GM18499 (cell line): ENCODE measurements around the gene TTC7B.

Experiments used
- ATAC-seq: cut with Tn5 transposase; IDR thresholded peaks from one replicate; pipeline ENCODE4 v1.9.1; 2021; ENCODE audit warnings: moderate number of reproducible peaks; ENCODE audit not compliant: insufficient read depth, unreplicated experiment

Gene TTC7B

DNA sequence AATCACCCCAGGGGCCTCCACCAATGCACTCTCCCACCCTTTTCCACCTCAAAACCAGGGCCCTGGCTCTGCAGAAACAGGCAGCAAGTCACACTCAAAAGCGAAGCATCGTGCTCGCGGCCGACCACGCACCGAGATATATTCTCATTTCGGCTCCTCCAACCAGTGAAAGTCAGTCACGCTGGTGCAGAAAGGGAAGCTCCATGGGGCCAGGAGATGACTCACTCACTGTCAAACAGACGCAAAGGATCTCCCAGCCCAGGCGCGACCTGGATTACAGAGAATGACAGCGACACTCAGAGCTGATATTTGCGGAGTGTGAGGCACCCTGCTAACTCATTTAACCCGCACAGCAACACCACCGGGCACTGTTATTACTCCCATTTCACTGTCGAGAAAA, 245.8 kb downstream of the TTC7B start:
- ATAC-seq = no peak

DNA sequence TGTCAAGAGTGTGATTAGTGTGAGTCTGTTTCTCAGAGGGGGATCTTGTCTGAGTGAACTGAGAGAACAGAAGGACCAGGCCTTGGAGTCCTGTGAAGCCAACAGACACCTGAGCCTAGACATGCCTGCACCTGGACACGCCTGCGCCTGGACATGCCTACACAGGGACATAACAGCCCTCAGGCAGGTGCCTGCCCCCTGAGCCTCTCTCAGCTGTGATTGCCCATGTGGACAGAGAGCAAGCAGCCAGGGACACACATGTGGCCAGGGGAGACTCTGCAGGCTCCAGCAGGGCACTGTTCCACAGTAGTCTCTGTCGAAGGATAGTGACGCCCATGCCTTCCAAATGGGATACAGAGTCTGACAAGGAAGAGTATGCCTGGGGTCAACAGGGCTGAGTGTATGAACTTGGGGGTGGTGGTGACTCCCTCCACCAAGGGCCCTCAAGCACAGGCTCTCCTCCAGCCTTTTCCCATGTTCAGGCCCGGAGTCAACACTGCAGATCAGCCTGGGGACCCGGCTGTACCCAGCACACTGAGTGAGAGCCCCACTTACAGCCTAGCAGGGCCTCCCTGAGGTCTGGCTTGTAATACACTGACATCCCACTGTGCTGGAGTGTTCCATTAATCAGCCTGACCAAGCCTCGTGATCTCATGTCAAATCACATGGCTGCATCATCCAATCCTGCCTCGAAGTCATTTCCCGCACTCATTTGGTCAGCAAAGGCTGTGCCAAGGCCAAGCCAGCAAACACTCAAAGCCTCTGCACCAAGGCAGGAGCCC, 246.4 kb downstream of the TTC7B start:
- no peak for ATAC-seq

DNA sequence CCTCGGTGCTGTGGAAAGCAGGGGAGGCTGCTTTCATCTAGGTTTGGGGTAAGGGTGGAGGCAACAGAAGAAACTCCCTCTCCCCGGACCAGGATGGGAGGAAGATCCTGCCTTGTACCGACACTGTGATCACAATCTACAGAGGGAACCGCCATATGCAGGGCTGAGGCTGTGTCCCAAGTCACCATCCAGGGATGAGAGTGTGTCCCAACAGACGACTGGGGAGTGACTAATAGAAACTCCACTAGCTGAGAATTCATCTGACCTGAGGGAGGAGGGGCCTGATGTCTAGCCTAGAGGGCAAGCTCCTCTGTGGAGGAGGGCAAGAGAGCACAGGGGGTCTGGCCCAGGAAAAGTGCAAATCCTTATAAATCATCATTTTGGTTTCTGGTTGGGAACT, 247.0 kb downstream of the TTC7B start:
- no peak for ATAC-seq

DNA sequence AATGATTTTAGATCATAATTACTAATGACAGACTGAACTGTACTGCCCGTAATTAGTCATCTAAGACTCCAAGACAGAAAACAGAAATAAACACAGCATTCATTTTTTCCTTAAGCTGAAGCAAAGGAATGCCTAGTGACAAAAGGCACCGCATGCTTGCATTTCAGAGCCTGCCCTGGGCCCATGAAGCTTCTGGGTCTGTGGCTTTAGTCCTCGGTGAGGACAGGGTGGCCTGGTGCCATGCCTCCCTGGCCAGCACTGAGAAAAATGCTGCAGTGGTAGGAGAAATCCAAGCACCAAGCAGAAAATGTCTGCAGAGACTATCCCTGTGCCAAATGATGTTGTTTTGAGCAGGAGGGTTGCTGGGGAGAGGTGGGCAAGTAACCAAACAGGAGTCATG, 247.8 kb downstream of the TTC7B start:
- no peak for ATAC-seq

DNA sequence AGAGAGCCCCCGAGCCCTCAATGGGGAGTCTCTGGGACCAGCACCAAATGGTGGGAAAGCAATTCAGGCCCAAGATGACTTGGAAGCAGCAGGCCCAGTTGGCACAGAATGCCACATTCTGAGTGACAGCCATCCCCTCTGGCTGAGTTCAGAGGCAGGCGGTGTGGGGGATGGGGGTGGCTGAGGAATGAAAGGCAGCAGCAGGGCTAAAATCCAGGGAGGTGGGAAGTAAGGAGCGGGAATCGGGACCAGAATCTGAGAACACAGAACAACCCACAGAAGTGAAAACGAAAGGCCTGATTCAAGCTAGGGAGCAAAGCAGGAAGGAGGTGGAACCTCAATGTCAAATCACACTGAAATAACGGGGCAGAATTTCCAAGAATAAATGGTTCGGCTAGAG, 248.2 kb downstream of the TTC7B start:
- no peak for ATAC-seq

DNA sequence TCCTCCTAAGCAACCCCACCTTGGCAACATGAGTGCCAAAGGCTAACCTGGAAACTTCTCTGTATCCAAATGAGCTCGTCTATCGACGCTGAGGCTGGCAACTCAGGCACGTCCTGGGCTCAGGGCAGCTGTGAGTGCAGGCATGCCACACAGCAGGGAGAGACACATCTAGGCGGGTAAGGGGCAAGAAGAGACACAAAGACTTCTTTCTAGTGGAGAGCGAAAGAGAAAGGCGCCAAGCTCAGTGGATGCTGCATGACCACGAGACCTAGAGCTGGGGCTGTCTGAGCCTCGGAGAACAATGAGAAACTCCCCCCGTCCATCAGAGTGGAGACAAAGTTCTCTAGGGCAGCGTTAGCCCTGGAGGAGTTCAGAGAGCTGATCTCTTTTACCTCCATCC, 249.0 kb downstream of the TTC7B start:
- no peak for ATAC-seq

DNA sequence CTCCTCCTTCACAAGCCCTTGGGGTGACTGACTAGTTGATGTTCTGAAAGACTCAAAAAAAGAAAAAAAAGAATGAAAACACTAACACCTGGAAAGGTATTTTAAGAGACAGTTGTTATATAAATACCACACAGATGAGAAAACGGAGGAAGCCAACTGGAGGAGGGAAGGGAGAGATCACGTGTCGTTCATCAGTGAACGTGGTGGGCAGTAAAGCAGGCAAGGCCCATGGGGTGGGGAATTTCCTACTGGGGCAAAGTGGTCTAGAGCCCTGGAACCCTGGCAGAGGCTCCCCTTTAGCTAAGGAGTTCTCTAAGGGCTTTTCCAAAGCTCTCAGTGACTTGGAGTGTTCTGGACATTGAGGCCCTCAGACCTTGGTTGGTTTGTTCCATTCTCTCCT, 249.7 kb downstream of the TTC7B start:
- no peak for ATAC-seq

DNA sequence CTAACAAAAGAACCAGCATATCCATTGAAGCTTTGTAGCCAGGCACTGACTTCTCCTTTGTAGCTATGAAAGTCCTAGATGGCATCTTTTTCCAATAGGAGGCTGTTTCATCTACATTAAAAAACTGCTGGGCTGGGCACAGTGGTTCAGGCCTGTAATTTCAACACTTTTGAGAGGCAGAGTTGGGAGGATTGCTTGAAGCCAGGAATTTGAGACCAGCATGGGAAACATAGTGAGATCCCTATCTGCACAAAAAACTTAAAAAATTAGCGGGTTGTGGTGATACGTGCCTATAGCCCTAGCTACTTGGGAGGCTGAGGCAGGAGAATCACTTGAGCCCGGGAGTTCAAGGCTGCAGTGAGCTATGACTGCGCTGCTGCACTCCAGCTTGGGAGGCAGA, 251.7 kb downstream of the TTC7B start:
- ATAC-seq = no peak

DNA sequence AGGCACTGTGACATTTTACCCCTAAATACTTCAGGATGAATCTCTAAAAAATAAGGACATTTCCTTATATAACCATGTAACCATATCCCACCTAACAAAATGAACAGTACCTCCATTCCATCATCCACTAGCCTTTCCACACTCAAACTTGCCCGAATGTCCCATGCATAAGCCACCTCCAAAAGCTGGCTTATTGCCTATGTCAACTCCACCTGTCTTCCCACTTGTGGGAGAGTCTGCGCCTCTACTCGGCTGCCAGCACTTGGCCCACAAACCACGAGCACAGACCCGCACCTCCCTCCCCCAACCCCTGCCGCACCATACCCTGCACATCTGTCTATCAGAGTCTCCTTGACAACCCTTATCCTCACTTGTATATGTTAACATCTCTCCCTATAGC, 253.6 kb downstream of the TTC7B start:
- no peak for ATAC-seq

DNA sequence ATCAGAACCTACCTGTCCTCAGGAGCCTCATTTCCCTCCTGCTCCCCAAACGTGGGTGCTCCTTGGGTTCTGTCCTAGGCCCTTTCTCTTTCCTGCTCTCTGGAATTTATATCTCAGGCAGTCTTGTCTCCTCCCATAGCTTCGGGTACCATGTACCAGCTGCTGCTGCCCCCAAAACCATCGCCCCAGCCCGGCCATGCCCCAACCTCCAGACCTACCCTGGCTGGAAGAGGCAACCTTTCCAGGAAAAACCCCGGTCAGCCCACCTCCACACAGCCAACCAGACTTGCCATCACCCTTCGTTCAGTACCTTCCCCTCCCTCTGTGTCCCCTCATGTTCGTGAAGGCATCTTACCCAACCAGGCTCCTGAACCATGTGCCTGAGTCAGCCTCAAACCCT, 254.3 kb downstream of the TTC7B start:
- no peak for ATAC-seq

DNA sequence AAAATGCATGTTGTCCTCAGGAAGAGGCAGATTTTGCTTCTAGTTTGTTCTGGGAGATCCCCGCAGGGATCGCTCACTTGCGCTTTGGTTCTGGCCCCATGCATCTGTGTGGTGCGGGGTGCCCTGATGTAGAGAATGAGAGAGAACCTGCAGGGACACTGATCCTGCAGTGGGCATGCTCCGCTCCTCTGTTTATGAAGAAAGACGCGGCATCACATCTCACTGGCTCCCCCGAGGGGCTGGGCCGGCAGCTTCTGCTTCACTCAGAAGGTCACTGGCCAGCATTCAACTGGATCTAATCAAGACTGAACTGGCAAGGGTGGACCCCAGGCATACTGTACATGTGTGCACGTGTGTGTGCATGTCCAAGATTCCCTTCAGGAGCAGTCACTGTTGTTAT, 255.2 kb downstream of the TTC7B start:
- ATAC-seq = no peak

DNA sequence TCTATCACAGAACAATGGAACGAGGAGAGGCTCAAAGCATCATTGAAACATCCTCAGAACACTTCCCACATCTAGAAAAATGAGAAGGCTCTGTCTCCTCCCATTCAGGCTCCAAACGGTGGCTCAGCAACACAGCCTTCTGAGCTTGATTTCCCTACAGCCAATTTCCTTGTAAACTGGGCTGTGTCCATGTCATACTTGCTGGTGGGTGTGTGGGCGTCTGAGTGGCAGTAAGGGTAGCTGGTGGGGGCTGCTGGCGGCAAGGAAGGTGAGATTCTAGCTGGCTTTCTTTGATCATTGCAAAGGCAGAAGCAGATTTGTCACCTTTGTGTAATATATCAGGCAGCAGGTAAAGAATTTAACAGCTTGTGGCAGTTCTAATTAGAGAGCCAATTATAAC, 255.7 kb downstream of the TTC7B start:
- no peak for ATAC-seq

DNA sequence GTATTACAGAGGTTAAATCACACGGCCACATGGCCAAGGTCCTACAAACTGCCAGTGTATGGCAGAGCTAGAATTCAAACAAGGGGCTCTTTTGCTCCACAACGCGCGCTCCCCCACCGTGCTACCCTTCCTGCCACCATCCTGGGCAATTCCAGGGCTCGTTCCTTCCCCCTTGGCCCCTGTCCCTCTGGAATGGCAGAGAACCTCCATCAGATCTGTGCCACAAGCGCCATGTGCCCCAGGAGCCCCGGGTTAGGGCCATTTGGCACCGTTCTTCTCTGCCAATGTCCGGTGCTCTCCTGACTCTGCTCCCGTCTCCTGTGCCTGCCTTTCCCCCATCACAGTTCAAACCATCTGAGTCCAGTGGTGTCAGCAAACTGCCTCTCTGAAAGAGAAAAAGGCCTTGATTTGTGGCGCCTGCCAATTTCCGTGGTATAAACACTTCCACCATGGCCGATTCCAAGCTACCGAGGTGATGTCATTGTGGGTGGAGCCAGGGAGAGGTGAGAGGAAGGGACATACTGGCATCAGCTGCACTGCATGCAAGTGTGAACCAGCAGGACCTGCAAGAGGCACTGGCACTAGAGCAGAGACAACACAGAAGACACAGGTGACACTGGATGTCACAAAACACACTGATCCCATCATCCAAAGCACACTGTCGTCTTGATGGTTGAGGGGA, 256.3 kb downstream of the TTC7B start:
- ATAC-seq = no peak

DNA sequence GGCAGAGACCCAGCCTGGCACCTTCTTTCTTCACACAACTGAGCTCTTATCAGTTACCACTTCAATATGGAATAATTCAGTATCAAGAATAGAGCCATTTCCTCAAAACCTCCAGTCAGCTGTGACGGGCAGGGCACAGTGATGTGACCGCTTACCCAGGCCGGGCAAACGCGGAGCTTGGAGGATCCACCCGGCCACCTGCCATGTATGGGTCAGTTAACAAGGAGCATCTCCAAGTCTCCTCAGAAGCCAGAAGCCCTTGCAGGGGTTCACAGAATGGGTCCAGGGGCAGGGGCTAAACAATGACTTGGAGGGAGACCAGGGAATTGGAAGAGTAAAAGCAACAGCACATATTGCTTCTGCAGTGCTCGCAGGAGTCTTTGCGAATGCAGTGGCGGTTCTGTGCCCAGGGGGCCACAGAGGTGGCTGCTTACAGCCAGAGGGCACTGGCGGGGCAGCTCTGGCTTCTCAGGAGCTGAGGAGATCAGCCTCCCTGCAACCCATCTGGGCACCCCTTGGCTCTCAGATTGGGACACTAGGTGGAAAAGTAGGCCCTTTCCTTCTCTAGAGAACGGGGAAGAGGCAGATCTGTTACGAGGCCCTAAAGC, 257.1 kb downstream of the TTC7B start:
- no peak for ATAC-seq

DNA sequence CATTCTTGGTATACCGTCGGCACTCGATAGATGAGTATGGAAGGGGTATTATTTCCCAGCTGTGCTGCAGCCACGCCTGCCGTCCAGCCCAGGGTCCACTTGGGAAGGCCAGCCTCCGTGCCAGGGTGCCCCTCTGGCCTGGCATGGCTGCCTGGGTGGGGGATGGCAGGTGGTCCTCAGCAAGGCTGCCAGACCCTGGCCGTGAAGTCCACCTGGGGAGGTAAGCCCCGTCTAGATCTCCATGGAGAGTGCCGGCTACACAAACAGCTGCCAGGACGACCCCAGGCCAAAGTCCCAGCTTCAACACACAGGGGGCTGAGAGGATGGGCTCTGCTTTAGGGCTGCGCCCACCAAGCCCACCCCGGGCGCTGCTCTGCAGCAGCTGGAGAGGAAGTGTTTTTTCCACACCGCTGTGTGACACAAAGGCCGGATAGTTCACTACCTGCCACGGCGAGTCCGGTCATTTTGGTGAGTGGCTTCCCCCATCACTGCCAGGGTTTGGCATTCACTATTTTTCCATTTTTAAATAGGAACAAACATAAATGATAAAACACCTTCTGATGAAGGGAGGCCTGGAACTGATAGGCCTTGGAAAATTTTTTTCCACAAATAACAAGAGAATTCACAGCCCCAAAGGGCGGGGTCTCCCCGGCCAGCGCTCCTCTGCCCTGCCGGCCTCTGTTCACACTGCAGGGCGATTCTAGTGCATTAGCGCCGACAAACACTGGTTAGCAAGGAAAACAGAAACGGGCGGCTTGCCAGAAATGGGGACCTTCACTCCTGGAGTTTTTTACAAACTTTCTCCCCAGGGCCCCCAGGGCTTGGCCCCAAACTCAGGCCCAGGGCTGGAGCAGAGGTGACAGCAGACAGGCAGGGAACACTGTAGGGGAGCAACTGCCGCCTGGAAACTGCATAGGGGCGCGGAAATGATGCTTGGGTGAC, 257.9 kb downstream of the TTC7B start:
- ATAC-seq = no peak

DNA sequence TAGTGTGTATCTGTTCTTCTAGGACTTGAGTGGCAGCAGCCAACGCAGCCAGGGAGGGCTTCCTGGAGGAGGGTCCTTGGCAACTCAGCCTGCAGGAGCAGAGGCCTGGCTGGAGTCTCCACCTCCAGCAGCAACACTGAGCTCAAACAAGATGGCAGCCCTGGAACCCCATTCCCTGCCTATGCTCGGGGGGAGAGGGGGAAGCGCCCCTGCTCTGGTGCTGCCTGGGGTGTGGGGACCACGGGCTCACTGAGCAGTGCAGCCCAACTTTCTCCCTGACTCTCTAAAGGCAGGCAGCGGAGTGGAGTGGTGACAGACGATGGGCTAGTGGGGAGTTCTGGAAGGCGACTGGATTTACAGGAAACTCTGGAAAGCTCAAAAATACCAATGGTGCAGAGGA, 258.7 kb downstream of the TTC7B start:
- no peak for ATAC-seq

DNA sequence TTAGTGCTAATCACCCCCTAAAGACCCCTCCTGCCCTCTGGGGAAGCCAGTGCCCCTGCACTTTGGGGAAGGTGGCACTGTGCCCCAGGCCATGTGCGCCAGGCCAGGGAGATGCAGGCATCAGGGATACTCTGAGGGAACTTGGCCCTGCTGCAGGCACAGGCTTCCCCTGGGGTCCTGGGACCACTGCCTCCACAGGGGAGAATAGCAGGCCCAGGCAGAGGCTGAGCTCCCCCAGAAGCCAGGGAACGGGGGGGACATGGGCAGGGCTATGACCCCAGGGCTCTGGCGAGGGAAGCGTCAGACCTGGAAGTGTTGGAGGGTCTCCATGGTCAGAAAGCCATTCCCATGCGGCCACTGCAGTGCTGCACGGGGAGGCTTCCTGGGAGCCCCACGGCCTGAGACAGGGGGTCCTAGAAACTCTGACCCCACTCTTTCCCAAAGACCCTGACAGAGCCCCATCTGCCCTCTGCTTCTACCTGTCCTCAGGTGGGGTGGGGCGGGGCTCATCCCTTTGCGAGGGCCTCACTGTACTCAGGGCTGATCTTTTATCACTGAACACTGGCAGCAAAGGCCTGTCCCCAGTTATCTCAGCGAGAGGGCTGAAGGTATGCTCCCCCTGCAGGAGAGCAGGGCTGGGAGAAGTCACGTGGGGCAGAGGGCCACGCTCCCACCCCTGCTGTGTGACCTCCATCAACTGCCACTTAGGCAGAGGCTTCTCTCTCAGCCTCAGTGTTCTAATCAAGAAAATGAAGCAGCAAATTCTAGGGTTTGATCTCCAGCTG, 259.4 kb downstream of the TTC7B start:
- ATAC-seq = no peak

DNA sequence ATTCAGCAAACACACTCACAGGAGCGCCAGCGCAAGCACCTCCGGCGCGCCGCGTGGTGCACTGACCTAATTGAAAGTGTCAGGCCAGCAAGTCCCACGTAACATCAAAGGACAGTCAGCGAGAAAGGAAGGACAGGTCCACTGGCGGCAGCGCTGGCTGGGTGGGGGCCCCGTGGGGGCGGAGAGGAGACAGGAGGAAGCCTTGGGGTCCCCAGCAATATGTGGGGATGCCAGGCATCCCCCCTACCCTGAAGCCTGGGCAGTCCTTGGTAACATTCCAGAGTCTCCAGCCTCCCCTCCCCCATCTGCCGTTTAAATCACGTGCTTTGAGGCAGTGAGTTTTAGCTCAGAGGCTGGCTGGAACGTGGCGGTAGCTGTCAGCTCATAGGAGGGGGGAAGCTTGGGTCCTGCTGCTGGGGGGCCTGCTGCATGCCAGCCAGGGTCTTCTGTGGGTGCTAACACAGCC, 260.2 kb downstream of the TTC7B start:
- no peak for ATAC-seq

DNA sequence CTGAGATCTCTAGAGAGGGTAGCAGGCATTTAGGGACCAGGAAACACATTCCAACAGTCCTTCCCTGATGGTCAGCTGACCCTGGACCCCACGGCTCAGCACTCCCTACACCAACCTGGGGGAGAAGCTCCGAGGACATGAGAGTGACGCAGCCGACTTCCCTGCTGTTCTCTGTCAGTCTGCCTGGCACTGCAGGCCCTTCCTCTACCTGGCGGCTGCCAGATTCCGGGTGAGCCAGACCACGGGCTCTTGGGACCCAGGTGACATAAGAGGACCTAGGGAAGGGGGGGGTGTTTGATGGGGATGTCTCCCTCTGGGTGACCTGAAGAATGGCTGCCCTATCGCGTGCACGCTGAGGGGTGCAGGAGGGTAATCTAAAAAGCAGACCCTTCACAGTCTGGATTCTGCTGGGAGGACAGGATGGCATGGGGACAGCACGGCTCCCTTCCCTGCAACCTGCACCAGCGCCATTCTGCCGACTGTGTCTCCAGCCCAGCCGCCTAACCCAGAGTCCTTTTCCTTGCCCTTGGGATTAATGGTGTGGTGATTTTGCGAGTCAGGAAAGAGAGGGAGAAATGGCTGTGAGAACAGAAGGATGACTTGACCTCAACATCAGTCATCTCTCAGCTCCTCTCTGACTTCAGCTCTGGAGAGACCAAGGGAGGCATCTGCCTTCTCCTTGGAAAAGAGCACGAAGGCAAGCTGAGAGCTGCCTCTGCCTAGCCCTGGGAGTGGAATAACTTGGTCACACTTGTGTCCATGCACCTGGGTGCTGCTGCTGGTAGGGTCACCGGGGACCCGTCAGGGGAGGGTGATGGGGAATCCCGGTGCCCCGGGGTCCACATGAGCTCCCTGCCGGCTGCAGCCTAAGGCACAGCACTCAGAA, 260.9 kb downstream of the TTC7B start:
- no peak for ATAC-seq
